ENCODE data around the gene PLXNB2. TPM values are rescaled to one million over a fixed set of nuclear protein-coding genes. Genes with fewer than 3 reads are reported as not detected.
"Not testable (repeated sequence)": the region's sequence is repeated elsewhere in the genome, so short reads cannot be mapped to it uniquely, and the experiment has no call there.

Gene PLXNB2
- total and polyA plus RNA-seq, 8 donors = 89.3 to 216 (median 128) TPM

GRCh38 chr22:50276143-50276542 is 31.3 kb downstream of the PLXNB2 start:
- DNase-seq (peak in 5 of 6 donors; percentile 51 to 77 (median 59)), ATAC-seq (peak; percentile 39 to 67 (median 64)), FAIRE-seq (no peak)
- intact Hi-C loops (cut with DNase I) = loop anchor here in 2 of 3 donors (5.0 to 10.0 kb wide), 2 partner anchors 49 to 66 kb away; partner anchors contain the start of genes DENND6B (in 1 of the 2) and PPP6R2 (in 1 of the 2)
- peak in 2 of 4 donors; percentile 25 to 27 for TF ChIP-seq CTCF (IDR thresholded peaks at IDR 0.05)
- H3K4me3 ChIP-seq = no peak overlapping the region
- H3K27me3 ChIP-seq = no peaks in the 10 kb centered on the region
- peaks cover 4 to 9% (median 8%) of the 10 kb centered on the region in 3 donors for H3K4me1 ChIP-seq
- no peak overlapping the region for H3K27ac ChIP-seq
- WGBS, 2 donors = 72 to 73% methylated on average over 24 to 25 of the region's 25 CpGs
- H3K9me3 ChIP-seq = no peaks in the 10 kb centered on the region
- peaks cover 0 to 42% (median 34%) of the 10 kb centered on the region in 3 donors for H3K36me3 ChIP-seq

GRCh38 chr22:50275181-50276055 is 32.0 kb downstream of the PLXNB2 start:
- Histone ChIP-seq H3K27ac (no peak overlapping the region), H3K4me1 (peaks cover 7 to 16% (median 15%) of the 10 kb centered on the region in 3 donors), H3K27me3 (no peaks in the 10 kb centered on the region), H3K4me3 (no peak overlapping the region), H3K36me3 (peaks cover 0 to 36% (median 28%) of the 10 kb centered on the region in 3 donors), H3K9me3 (no peaks in the 10 kb centered on the region)
- DNase-seq (no peak), ATAC-seq (no peak), FAIRE-seq (no peak)
- 92 to 93% methylated on average over 43 of the region's 43 CpGs for WGBS, 2 donors
- no peak for TF ChIP-seq CTCF (IDR thresholded peaks at IDR 0.05)
- intact Hi-C loops (cut with DNase I) = loop anchor here in 2 of 3 donors (5.0 to 10.0 kb wide), 2 partner anchors 49 to 67 kb away; partner anchors contain the start of genes DENND6B (in 1 of the 2) and PPP6R2 (in 1 of the 2)

GRCh38 chr22:50274771-50275170 is 32.7 kb downstream of the PLXNB2 start:
- Histone ChIP-seq H3K9me3 (no peaks in the 10 kb centered on the region), H3K27me3 (no peaks in the 10 kb centered on the region), H3K27ac (no peak overlapping the region), H3K36me3 (peaks cover 0 to 29% (median 25%) of the 10 kb centered on the region in 3 donors), H3K4me3 (no peak overlapping the region), H3K4me1 (peaks cover 7 to 18% (median 16%) of the 10 kb centered on the region in 3 donors)
- WGBS, 2 donors = 72 to 75% methylated on average over 7 of the region's 7 CpGs
- DNase-seq = no peak
- no peak for ATAC-seq
- FAIRE-seq = no peak
- TF ChIP-seq CTCF (IDR thresholded peaks at IDR 0.05) = no peak
- intact Hi-C loops (cut with DNase I) = loop anchor here in 2 of 3 donors (5.0 to 10.0 kb wide), 2 partner anchors 50 to 68 kb away; partner anchors contain the start of genes DENND6B (in 1 of the 2) and PPP6R2 (in 1 of the 2)

GRCh38 chr22:50274311-50274710 is 33.1 kb downstream of the PLXNB2 start:
- FAIRE-seq = no peak
- DNase-seq = peak in 1 of 6 donors; percentile 63
- peak in 1 of 4 donors; percentile 5 for TF ChIP-seq CTCF (IDR thresholded peaks at IDR 0.05)
- Histone ChIP-seq H3K4me1 (peaks cover 8 to 21% (median 18%) of the 10 kb centered on the region in 3 donors), H3K27ac (no peak overlapping the region), H3K4me3 (no peak overlapping the region), H3K27me3 (no peaks in the 10 kb centered on the region), H3K36me3 (peaks cover 0 to 25% (median 24%) of the 10 kb centered on the region in 3 donors), H3K9me3 (no peaks in the 10 kb centered on the region)
- 15 to 20% methylated on average over 7 of the region's 7 CpGs for WGBS, 2 donors
- peak in 3 of 4 donors; percentile 29 to 44 (median 40) for ATAC-seq
- intact Hi-C loops (cut with DNase I) = loop anchor here in 1 of 3 donors (10.0 kb wide), 1 partner anchor 50 kb away; the partner anchor contains the start of gene DENND6B

GRCh38 chr22:50273781-50274180 is 33.7 kb downstream of the PLXNB2 start:
- H3K27ac ChIP-seq, DNase-seq, FAIRE-seq, H3K27me3 ChIP-seq, ATAC-seq, H3K9me3 ChIP-seq, H3K4me3 ChIP-seq: not testable (repeated sequence)
- H3K36me3 ChIP-seq = peaks cover 0 to 22% (median 19%) of the 10 kb centered on the region in 3 donors
- peaks cover 13 to 24% (median 23%) of the 10 kb centered on the region in 3 donors for H3K4me1 ChIP-seq
- intact Hi-C loops (cut with DNase I) = loop anchor here in 1 of 3 donors (10.0 kb wide), 1 partner anchor 51 kb away; the partner anchor contains the start of gene DENND6B
- 75 to 76% methylated on average over 10 of the region's 10 CpGs for WGBS, 2 donors

- H3K9me3 ChIP-seq, FAIRE-seq, DNase-seq, H3K4me3 ChIP-seq, H3K27me3 ChIP-seq, ATAC-seq, H3K27ac ChIP-seq: not testable (repeated sequence)
- intact Hi-C loops (cut with DNase I) = loop anchor here in 1 of 3 donors (10.0 kb wide), 1 partner anchor 51 kb away; the partner anchor contains the start of gene DENND6B
- Histone ChIP-seq H3K4me1 (peaks cover 17 to 26% (median 25%) of the 10 kb centered on the region in 3 donors), H3K36me3 (peaks cover 0 to 19% (median 15%) of the 10 kb centered on the region in 3 donors)
- 57 to 61% methylated on average over 11 of the region's 11 CpGs for WGBS, 2 donors
Observed at GRCh38 chr22:50273352-50273751, 34.1 kb downstream of the PLXNB2 start.
